Keratinocyte (primary cell): ENCODE results near the gene RBMS3. TPM values are rescaled to one million over a fixed set of nuclear protein-coding genes. Genes with fewer than 3 reads are reported as not detected.

Source experiments
- DNase-seq: peaks from one replicate; pipeline ENCODE4 v3.0.0-alpha.2; 2011; ENCODE audit warnings: low read depth, missing footprints, low spot score
- FAIRE-seq: peaks from 2 replicates; lab custom pipeline; 2011; peaks lifted over from hg19 to GRCh38; lab: Jason Lieb, UNC
- H2AFZ ChIP-seq: 2 replicates; pipeline ENCODE4 v1.6.0; 2012; ENCODE audit warnings: low read length, control low read depth, inconsistent platforms; ENCODE audit not compliant: control insufficient read depth
- H3K27ac ChIP-seq: 2 replicates; pipeline ENCODE4 v1.5.1; 2011; ENCODE audit warnings: low read length; ENCODE audit not compliant: control insufficient read depth, insufficient read depth
- H3K27me3 ChIP-seq: 3 replicates; pipeline ENCODE4 v1.6.0; 2011; ENCODE audit warnings: low read length; ENCODE audit not compliant: control insufficient read depth, insufficient read depth; ENCODE audit errors: extremely low read depth
- H3K36me3 ChIP-seq, 2 experiments: 2 replicates in 1 of 2; 3 replicates in 1 of 2; pipeline ENCODE4 v1.5.1; 2011; ENCODE audit warnings: low read length in 2 of 2, mild to moderate bottlenecking in 1 of 2; ENCODE audit not compliant: control insufficient read depth in 2 of 2, insufficient read depth in 2 of 2; ENCODE audit errors: extremely low read depth in 1 of 2
- H3K4me1 ChIP-seq: 3 replicates; pipeline ENCODE4 v1.5.1; 2011; ENCODE audit warnings: low read length; ENCODE audit not compliant: control insufficient read depth, insufficient read depth; ENCODE audit errors: extremely low read depth
- H3K4me2 ChIP-seq: 3 replicates; pipeline ENCODE4 v1.6.0; 2011; ENCODE audit warnings: low read depth, low read length; ENCODE audit not compliant: control insufficient read depth, insufficient read depth; ENCODE audit errors: extremely low read depth
- H3K4me3 ChIP-seq, 3 experiments: fragments of 200-600 bp in 1 of 3; sonication (generic) in 1 of 3; 2 replicates in 2 of 3; 3 replicates in 1 of 3; pipeline ENCODE4 v1.5.1; 2011 to 2016; ENCODE audit warnings: low read length in 3 of 3, mild to moderate bottlenecking in 3 of 3, control low read depth in 2 of 3, inconsistent platforms in 1 of 3, low read depth in 1 of 3, mixed read lengths in 1 of 3, mixed run types in 1 of 3, moderate library complexity in 1 of 3; ENCODE audit not compliant: control insufficient read depth in 2 of 3, insufficient read depth in 2 of 3; ENCODE audit errors: extremely low read depth in 1 of 3
- H3K79me2 ChIP-seq: 2 replicates; pipeline ENCODE4 v1.6.0; 2012; ENCODE audit warnings: low read length; ENCODE audit not compliant: control insufficient read depth, insufficient read depth
- H3K9ac ChIP-seq: 3 replicates; pipeline ENCODE4 v1.6.0; 2011; ENCODE audit warnings: low read length; ENCODE audit not compliant: control insufficient read depth, insufficient read depth; ENCODE audit errors: extremely low read depth
- H3K9me1 ChIP-seq: 3 replicates; pipeline ENCODE4 v1.6.0; 2011; ENCODE audit warnings: low read length; ENCODE audit not compliant: control insufficient read depth, insufficient read depth; ENCODE audit errors: extremely low read depth
- H3K9me3 ChIP-seq: 2 replicates; pipeline ENCODE4 v1.5.1; 2012; ENCODE audit warnings: low read depth, low read length; ENCODE audit not compliant: control insufficient read depth
- H4K20me1 ChIP-seq: 3 replicates; pipeline ENCODE4 v1.6.0; 2011; ENCODE audit warnings: low read length; ENCODE audit not compliant: control insufficient read depth, insufficient read depth; ENCODE audit errors: extremely low read depth
- EZH2 ChIP-seq: IDR thresholded peaks from one replicate; pipeline ENCODE4 v1.6.1; 2012; ENCODE audit warnings: inconsistent platforms, mild to moderate bottlenecking, low read length, moderate library complexity
- dilution Hi-C: fragments of 300-500 bp; cut with MboI; formaldehyde crosslinking; loops from one replicate; pipeline ENCODE4 v1.7.0; 2020; ENCODE audit warnings: low sequenced_read_pairs; ENCODE audit not compliant: extremely low pct_ligation_motif_present
- polyA plus RNA-seq, 5 experiments: library from polyadenylated mRNA; depleted of rRNA in 3 of 5; stranded (reverse) in 3 of 5; stranded (forward) in 1 of 5; unstranded in 1 of 5; fragments of >200 nt; gene quantifications; 1 replicate in 1 of 5; 2 replicates in 3 of 5; 3 replicates in 1 of 5; pipeline versions ENCODE4 v1.2.1 to v1.2.3, GENCODE V29; 2011 to 2012; ENCODE audit warnings: missing spikeins in 2 of 5, low read depth in 1 of 5, low replicate concordance in 1 of 5
- TF ChIP-seq, protein P1 (sequence below), 3 experiments: IDR thresholded peaks in 1 of 3; conservative IDR thresholded peaks in 1 of 3; optimal IDR thresholded peaks in 1 of 3; 2 replicates in 2 of 3; 3 replicates in 1 of 3; pipeline versions ENCODE3 to v1.5.1; 2011; ENCODE audit warnings: low read length in 3 of 3, mild to moderate bottlenecking in 3 of 3, moderate library complexity in 2 of 3, control low read depth in 1 of 3, inconsistent platforms in 1 of 3; ENCODE audit not compliant: insufficient read depth in 2 of 3; ENCODE audit errors: extremely low read depth in 1 of 3

RBMS3 gene
- polyA plus RNA-seq, 1 donor (not counting 4 experiments of a cell fraction or from before 2014, with no cell fraction given), result 2.3 TPM

- Histone ChIP-seq H3K36me3 (no peaks in the 10 kb centered on the region), H3K9ac (no peak overlapping the region), H3K4me1 (no peaks in the 10 kb centered on the region), H4K20me1 (no peaks in the 10 kb centered on the region), H2AFZ (no peak overlapping the region), H3K9me3 (no peaks in the 10 kb centered on the region), H3K4me2 (no peak overlapping the region), H3K27ac (no peak overlapping the region), H3K79me2 (no peaks in the 10 kb centered on the region), H3K4me3 (no peak overlapping the region), H3K27me3 (no peaks in the 10 kb centered on the region), H3K9me1 (no peaks in the 10 kb centered on the region)
- DNase-seq (no peak), FAIRE-seq (no peak)
- TF ChIP-seq EZH2, result no peak
- TF ChIP-seq, protein P1, sequence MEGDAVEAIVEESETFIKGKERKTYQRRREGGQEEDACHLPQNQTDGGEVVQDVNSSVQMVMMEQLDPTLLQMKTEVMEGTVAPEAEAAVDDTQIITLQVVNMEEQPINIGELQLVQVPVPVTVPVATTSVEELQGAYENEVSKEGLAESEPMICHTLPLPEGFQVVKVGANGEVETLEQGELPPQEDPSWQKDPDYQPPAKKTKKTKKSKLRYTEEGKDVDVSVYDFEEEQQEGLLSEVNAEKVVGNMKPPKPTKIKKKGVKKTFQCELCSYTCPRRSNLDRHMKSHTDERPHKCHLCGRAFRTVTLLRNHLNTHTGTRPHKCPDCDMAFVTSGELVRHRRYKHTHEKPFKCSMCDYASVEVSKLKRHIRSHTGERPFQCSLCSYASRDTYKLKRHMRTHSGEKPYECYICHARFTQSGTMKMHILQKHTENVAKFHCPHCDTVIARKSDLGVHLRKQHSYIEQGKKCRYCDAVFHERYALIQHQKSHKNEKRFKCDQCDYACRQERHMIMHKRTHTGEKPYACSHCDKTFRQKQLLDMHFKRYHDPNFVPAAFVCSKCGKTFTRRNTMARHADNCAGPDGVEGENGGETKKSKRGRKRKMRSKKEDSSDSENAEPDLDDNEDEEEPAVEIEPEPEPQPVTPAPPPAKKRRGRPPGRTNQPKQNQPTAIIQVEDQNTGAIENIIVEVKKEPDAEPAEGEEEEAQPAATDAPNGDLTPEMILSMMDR (optimal IDR thresholded peaks at IDR 0.05 in 1 of 3, IDR thresholded peaks at IDR 0.05 in 1 of 3, conservative IDR thresholded peaks at IDR 0.05 in 1 of 3; ENCODE audit: extremely low read depth in 1 of 3, insufficient read depth in 2 of 3, low read length in 3 of 3), result no peak
- dilution Hi-C loops, result no loop called here
Observed at GRCh38 chr3:29643034-29643425, 362.2 kb downstream of the RBMS3 start.

- FAIRE-seq (peak; percentile 29), DNase-seq (no peak)
- no peak overlapping the region for H3K4me2 ChIP-seq
- H4K20me1 ChIP-seq, result no peaks in the 10 kb centered on the region
- no peak overlapping the region for H3K9ac ChIP-seq
- H2AFZ ChIP-seq, result no peak overlapping the region
- no peak for TF ChIP-seq EZH2
- TF ChIP-seq, protein P1 (optimal IDR thresholded peaks at IDR 0.05 in 1 of 3, IDR thresholded peaks at IDR 0.05 in 1 of 3, conservative IDR thresholded peaks at IDR 0.05 in 1 of 3; ENCODE audit: extremely low read depth in 1 of 3, insufficient read depth in 2 of 3, low read length in 3 of 3), result no peak
- no peaks in the 10 kb centered on the region for H3K27me3 ChIP-seq
- no peaks in the 10 kb centered on the region for H3K36me3 ChIP-seq
- no peak overlapping the region for H3K4me3 ChIP-seq
- H3K9me1 ChIP-seq, result no peaks in the 10 kb centered on the region
- dilution Hi-C loops, result no loop called here
- no peak overlapping the region for H3K27ac ChIP-seq
- no peaks in the 10 kb centered on the region for H3K79me2 ChIP-seq
- H3K9me3 ChIP-seq, result no peaks in the 10 kb centered on the region
- H3K4me1 ChIP-seq, result no peaks in the 10 kb centered on the region
Observed at GRCh38 chr3:29644261-29644660, 363.4 kb downstream of the RBMS3 start.
